Mesothelial cell of epicardium (in vitro differentiated cells): ENCODE measurements around the gene CXADR. TPM values are rescaled to one million over a fixed set of nuclear protein-coding genes. Genes with fewer than 3 reads are reported as not detected.

Experiments
- DNase-seq, 2 experiments: peaks; one replicate each; pipeline ENCODE4 v3.0.0; 2021; ENCODE audit warnings: low spot score in 2 of 2; ENCODE audit not compliant: unreplicated experiment in 2 of 2
- H3K27ac Mint-ChIP-seq: 2 replicates; pipeline ENCODE4 v1.8.0; 2021; ENCODE audit warnings: mixed read lengths
- H3K27me3 Mint-ChIP-seq: 2 replicates; pipeline ENCODE4 v1.8.0; 2021; ENCODE audit warnings: low read depth, mixed read lengths
- H3K36me3 Mint-ChIP-seq: 2 replicates; pipeline ENCODE4 v1.8.0; 2021; ENCODE audit warnings: mixed read lengths
- H3K4me1 Mint-ChIP-seq: 2 replicates; pipeline ENCODE4 v1.8.0; 2021; ENCODE audit warnings: mixed read lengths
- H3K4me3 Mint-ChIP-seq: 2 replicates; pipeline ENCODE4 v1.8.0; 2021; ENCODE audit warnings: mild to moderate bottlenecking, moderate library complexity, mixed read lengths
- H3K9me3 Mint-ChIP-seq: 2 replicates; pipeline ENCODE4 v1.8.0; 2021; ENCODE audit warnings: mixed read lengths
- CTCF ChIP-seq: fragments of 200-600 bp; sonication (generic); IDR thresholded peaks from one replicate; pipeline ENCODE4 v1.5.0; 2021; ENCODE audit warnings: antibody characterized with exemption; ENCODE audit not compliant: unreplicated experiment
- total RNA-seq: library from RNA; stranded (reverse); gene quantifications from 3 replicates; pipeline ENCODE4 v1.2.1, GENCODE V29; 2021

The CXADR gene
- total RNA-seq, 1 donor from 2014 or later: 37.5 TPM

GRCh38 chr21:17616831-17617230 is 104.0 kb downstream of the CXADR start:
- H3K27ac Mint-ChIP-seq: no peak overlapping the region
- H3K36me3 Mint-ChIP-seq: no peaks in the 10 kb centered on the region
- H3K27me3 Mint-ChIP-seq: no peaks in the 10 kb centered on the region
- no peaks in the 10 kb centered on the region for H3K9me3 Mint-ChIP-seq
- no peak overlapping the region for H3K4me3 Mint-ChIP-seq
- peaks cover 3% of the 10 kb centered on the region for H3K4me1 Mint-ChIP-seq
- TF ChIP-seq CTCF: no peak
- DNase-seq: no peak

GRCh38 chr21:17622018-17622417 is 109.2 kb downstream of the CXADR start:
- H3K27me3 Mint-ChIP-seq: no peaks in the 10 kb centered on the region
- DNase-seq: no peak
- H3K4me3 Mint-ChIP-seq: no peak overlapping the region
- no peaks in the 10 kb centered on the region for H3K36me3 Mint-ChIP-seq
- no peaks in the 10 kb centered on the region for H3K9me3 Mint-ChIP-seq
- no peak overlapping the region for H3K27ac Mint-ChIP-seq
- no peak for TF ChIP-seq CTCF
- no peaks in the 10 kb centered on the region for H3K4me1 Mint-ChIP-seq

GRCh38 chr21:17631195-17631594 is 118.4 kb downstream of the CXADR start:
- no peaks in the 10 kb centered on the region for H3K4me1 Mint-ChIP-seq
- no peaks in the 10 kb centered on the region for H3K27me3 Mint-ChIP-seq
- no peak overlapping the region for H3K27ac Mint-ChIP-seq
- H3K4me3 Mint-ChIP-seq: no peak overlapping the region
- no peaks in the 10 kb centered on the region for H3K9me3 Mint-ChIP-seq
- no peak for DNase-seq
- H3K36me3 Mint-ChIP-seq: peaks cover 1% of the 10 kb centered on the region
- TF ChIP-seq CTCF: no peak

- peaks cover 11% of the 10 kb centered on the region for H3K9me3 Mint-ChIP-seq
- H3K4me3 Mint-ChIP-seq: no peak overlapping the region
- no peaks in the 10 kb centered on the region for H3K27me3 Mint-ChIP-seq
- H3K27ac Mint-ChIP-seq: no peak overlapping the region
- DNase-seq: no peak
- no peaks in the 10 kb centered on the region for H3K4me1 Mint-ChIP-seq
- peaks cover 5% of the 10 kb centered on the region for H3K36me3 Mint-ChIP-seq
- no peak for TF ChIP-seq CTCF
Observed at GRCh38 chr21:17636711-17637110, 123.9 kb downstream of the CXADR start.

GRCh38 chr21:17640821-17641220 is 128.0 kb downstream of the CXADR start:
- Mint-ChIP-seq H3K27ac (no peak overlapping the region), H3K27me3 (no peaks in the 10 kb centered on the region), H3K9me3 (peaks cover 11% of the 10 kb centered on the region), H3K4me3 (no peak overlapping the region), H3K4me1 (no peaks in the 10 kb centered on the region), H3K36me3 (peaks cover 3% of the 10 kb centered on the region)
- no peak for TF ChIP-seq CTCF
- DNase-seq: no peak

Other genes with a start within 250 kb of the CXADR start
- 38.5 to 41.1 TPM (median 38.5 TPM) in 3 replicates for gene BTG3, start 99.9 kb downstream of the CXADR start, total RNA-seq